ENCODE measurements around the gene PIGX.

PIGX gene

GRCh38 chr3:196757876-196758739, 45.9 kb downstream of the PIGX start:
- DNase-seq (ENCODE audit: low read depth), result no peak

GRCh38 chr3:196763179-196763578, 51.0 kb downstream of the PIGX start:
- no peak for DNase-seq (ENCODE audit: low read depth)

- no peak for DNase-seq (ENCODE audit: low read depth)
Observed at GRCh38 chr3:196765454-196765853, 53.3 kb downstream of the PIGX start.

- DNase-seq (ENCODE audit: low read depth), result no peak
Observed at GRCh38 chr3:196771067-196771466, 58.9 kb downstream of the PIGX start.

GRCh38 chr3:196772102-196772501, 59.9 kb downstream of the PIGX start:
- no peak for DNase-seq (ENCODE audit: low read depth)

- DNase-seq (ENCODE audit: low read depth), result no peak
Observed at GRCh38 chr3:196772897-196773296, 60.7 kb downstream of the PIGX start.

- no peak for DNase-seq (ENCODE audit: low read depth)
Observed at GRCh38 chr3:196774191-196774820, 62.1 kb downstream of the PIGX start.

- DNase-seq (ENCODE audit: low read depth), result no peak
Observed at GRCh38 chr3:196774848-196775422, 62.8 kb downstream of the PIGX start.

GRCh38 chr3:196775938-196776337, 63.8 kb downstream of the PIGX start:
- no peak for DNase-seq (ENCODE audit: low read depth)

- DNase-seq (ENCODE audit: low read depth), result no peak
Observed at GRCh38 chr3:196777836-196778235, 65.7 kb downstream of the PIGX start.

- no peak for DNase-seq (ENCODE audit: low read depth)
Observed at GRCh38 chr3:196778755-196779154, 66.6 kb downstream of the PIGX start.

- DNase-seq (ENCODE audit: low read depth), result no peak
Observed at GRCh38 chr3:196782511-196782910, 70.3 kb downstream of the PIGX start.
